MM.1S (cell line): ENCODE data around the gene COMMD4.

Source experiments
- DNase-seq: peaks from one replicate; pipeline ENCODE4 v3.0.0-alpha.2; 2015
- H2AFZ ChIP-seq: fragments of 300-600 bp; sonication (generic); 2 replicates; pipeline ENCODE4 v1.6.0; 2016; ENCODE audit warnings: antibody characterized with exemption, low read length
- H3F3A ChIP-seq: fragments of 300-600 bp; sonication (generic); 2 replicates; pipeline ENCODE4 v1.6.1; 2016; ENCODE audit warnings: mild to moderate bottlenecking, antibody characterized with exemption, low read length, moderate library complexity, mixed read lengths; ENCODE audit not compliant: insufficient read depth
- H3K27ac ChIP-seq: fragments of 300-600 bp; sonication (generic); 2 replicates; pipeline ENCODE4 v1.5.1; 2016; ENCODE audit warnings: mild to moderate bottlenecking, low read length
- H3K27me3 ChIP-seq: fragments of 300-600 bp; sonication (generic); replicated peaks from 2 replicates; pipeline ENCODE4 v1.6.0; 2016; ENCODE audit warnings: low read length; ENCODE audit not compliant: insufficient read depth
- H3K36me3 ChIP-seq: fragments of 300-600 bp; sonication (generic); replicated peaks from 2 replicates; pipeline ENCODE4 v1.6.1; 2016; ENCODE audit warnings: mild to moderate bottlenecking, low read length, mixed read lengths; ENCODE audit not compliant: insufficient read depth
- H3K4me1 ChIP-seq: fragments of 300-600 bp; sonication (generic); 2 replicates; pipeline ENCODE4 v1.6.1; 2016; ENCODE audit warnings: low read length, mixed read lengths
- H3K4me2 ChIP-seq: fragments of 300-600 bp; sonication (generic); 2 replicates; pipeline ENCODE4 v1.6.0; 2016; ENCODE audit warnings: low read depth, low read length
- H3K4me3 ChIP-seq: fragments of 300-600 bp; sonication (generic); 2 replicates; pipeline ENCODE4 v1.5.1; 2016; ENCODE audit warnings: low read length, mixed read lengths
- H3K79me2 ChIP-seq: fragments of 300-600 bp; sonication (generic); 2 replicates; pipeline ENCODE4 v1.6.1; 2016; ENCODE audit warnings: mixed run types, low read length, mixed read lengths
- H3K9ac ChIP-seq: fragments of 300-600 bp; sonication (generic); 2 replicates; pipeline ENCODE4 v1.6.1; 2016; ENCODE audit warnings: low read length, mixed read lengths
- H3K9me2 ChIP-seq: fragments of 300-600 bp; sonication (generic); replicated peaks from 2 replicates; pipeline ENCODE4 v1.6.1; 2016; ENCODE audit warnings: mild to moderate bottlenecking, low read length, mixed read lengths; ENCODE audit not compliant: insufficient read depth
- H3K9me3 ChIP-seq: fragments of 300-600 bp; sonication (generic); replicated peaks from 2 replicates; pipeline ENCODE4 v1.6.1; 2016; ENCODE audit warnings: mild to moderate bottlenecking, low read length, mixed read lengths; ENCODE audit not compliant: insufficient read depth
- H4K20me1 ChIP-seq: fragments of 300-600 bp; sonication (generic); 2 replicates; pipeline ENCODE4 v1.6.1; 2016; ENCODE audit warnings: mild to moderate bottlenecking, low read length, moderate library complexity, mixed read lengths; ENCODE audit not compliant: insufficient read depth
- EZH2 ChIP-seq: fragments of 300-600 bp; sonication (generic); optimal IDR thresholded peaks from 2 replicates; pipeline ENCODE3; 2017; ENCODE audit warnings: low read depth, mild to moderate bottlenecking, antibody characterized with exemption, low read length, mixed read lengths
- EZH2phosphoT487 ChIP-seq: fragments of 300-600 bp; sonication (generic); IDR thresholded peaks from 2 replicates; pipeline ENCODE4 v1.6.1; 2018; ENCODE audit warnings: antibody characterized with exemption, low read length
- TF ChIP-seq, protein P1 (sequence below): fragments of 300-600 bp; sonication (generic); IDR thresholded peaks from 2 replicates; pipeline ENCODE4 v1.5.1; 2016; ENCODE audit warnings: antibody characterized with exemption, low read length, mixed read lengths

COMMD4 gene

DNA sequence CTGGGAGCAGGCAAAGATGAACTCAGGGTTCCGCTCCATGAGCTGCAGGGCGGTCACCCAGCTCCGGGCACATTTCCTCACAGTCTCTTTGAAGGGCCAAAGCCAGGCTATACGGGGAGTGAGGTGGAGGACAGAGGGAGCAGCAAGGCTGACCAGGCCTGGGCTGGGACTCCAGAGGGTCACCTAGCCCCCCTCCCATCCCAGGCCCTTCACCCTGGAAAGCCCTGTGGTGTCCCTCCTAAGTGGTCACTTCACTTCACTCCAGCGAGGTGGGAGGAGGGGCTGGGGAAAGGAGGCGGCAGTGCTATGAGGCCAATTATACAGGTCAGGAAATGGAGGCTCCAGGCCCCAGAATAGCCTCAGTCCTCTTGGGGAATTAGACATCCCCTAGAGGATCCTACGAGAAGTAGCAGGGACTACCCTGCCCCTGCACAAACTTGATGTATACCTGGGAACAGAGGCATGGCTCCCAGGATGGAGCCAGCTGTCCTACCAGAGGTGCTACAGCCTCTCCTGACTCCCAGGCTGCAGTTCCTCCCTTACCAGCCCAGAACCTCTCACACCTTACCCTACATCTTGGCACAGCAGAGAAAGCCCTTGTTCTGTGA lies 26.9 kb downstream of the COMMD4 start:
- DNase-seq: no peak
- H3K9me2 ChIP-seq: no peaks in the 10 kb centered on the region
- peaks cover 5% of the 10 kb centered on the region for H3K4me1 ChIP-seq
- H3K4me3 ChIP-seq: no peak overlapping the region
- H3K36me3 ChIP-seq: no peaks in the 10 kb centered on the region
- H3K79me2 ChIP-seq: 0 out of 2 replicates have a peak, but pooled peaks cover 3% of the 10 kb centered on the region
- TF ChIP-seq EZH2phosphoT487: no peak
- TF ChIP-seq EZH2: no peak
- TF ChIP-seq, protein P1, sequence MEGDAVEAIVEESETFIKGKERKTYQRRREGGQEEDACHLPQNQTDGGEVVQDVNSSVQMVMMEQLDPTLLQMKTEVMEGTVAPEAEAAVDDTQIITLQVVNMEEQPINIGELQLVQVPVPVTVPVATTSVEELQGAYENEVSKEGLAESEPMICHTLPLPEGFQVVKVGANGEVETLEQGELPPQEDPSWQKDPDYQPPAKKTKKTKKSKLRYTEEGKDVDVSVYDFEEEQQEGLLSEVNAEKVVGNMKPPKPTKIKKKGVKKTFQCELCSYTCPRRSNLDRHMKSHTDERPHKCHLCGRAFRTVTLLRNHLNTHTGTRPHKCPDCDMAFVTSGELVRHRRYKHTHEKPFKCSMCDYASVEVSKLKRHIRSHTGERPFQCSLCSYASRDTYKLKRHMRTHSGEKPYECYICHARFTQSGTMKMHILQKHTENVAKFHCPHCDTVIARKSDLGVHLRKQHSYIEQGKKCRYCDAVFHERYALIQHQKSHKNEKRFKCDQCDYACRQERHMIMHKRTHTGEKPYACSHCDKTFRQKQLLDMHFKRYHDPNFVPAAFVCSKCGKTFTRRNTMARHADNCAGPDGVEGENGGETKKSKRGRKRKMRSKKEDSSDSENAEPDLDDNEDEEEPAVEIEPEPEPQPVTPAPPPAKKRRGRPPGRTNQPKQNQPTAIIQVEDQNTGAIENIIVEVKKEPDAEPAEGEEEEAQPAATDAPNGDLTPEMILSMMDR: no peak
- H4K20me1 ChIP-seq: no peaks in the 10 kb centered on the region
- no peaks in the 10 kb centered on the region for H3K27me3 ChIP-seq
- no peaks in the 10 kb centered on the region for H3K9me3 ChIP-seq
- H3K9ac ChIP-seq: no peak overlapping the region
- no peak overlapping the region for H3K4me2 ChIP-seq
- H3F3A ChIP-seq: no peaks in the 10 kb centered on the region
- no peak overlapping the region for H3K27ac ChIP-seq
- no peak overlapping the region for H2AFZ ChIP-seq

DNA sequence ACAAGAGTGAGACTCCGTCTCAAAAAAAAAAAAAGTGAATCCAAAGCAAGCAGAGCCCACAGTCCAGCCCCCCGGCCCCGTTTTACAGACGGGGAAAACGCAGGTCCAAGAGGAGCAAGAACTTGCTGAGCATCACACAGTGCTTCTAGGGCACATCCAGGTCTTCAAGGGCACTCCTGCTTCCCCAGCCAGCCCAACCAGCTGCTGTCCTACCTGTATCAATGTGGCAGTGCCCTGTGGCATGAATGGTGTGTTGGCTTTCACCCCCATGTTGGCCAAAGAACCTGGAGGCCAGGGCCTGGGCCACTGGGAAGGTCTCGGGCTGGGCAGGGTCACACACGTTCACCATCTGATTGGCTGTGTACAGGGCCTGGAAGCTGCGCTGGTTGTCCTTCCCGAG lies 27.9 kb downstream of the COMMD4 start:
- Histone ChIP-seq H3K9me3 (no peaks in the 10 kb centered on the region), H2AFZ (no peak overlapping the region), H3K36me3 (no peaks in the 10 kb centered on the region), H3K79me2 (0 out of 2 replicates have a peak, but pooled peaks cover 4% of the 10 kb centered on the region), H3K4me1 (peaks cover 5% of the 10 kb centered on the region), H3K9me2 (no peaks in the 10 kb centered on the region), H4K20me1 (no peaks in the 10 kb centered on the region), H3K4me2 (no peak overlapping the region), H3F3A (peaks cover 9% of the 10 kb centered on the region), H3K4me3 (no peak overlapping the region), H3K9ac (no peak overlapping the region), H3K27me3 (no peaks in the 10 kb centered on the region), H3K27ac (no peak overlapping the region)
- no peak for TF ChIP-seq EZH2
- no peak for TF ChIP-seq EZH2phosphoT487
- TF ChIP-seq, protein P1: no peak
- DNase-seq: no peak

DNA sequence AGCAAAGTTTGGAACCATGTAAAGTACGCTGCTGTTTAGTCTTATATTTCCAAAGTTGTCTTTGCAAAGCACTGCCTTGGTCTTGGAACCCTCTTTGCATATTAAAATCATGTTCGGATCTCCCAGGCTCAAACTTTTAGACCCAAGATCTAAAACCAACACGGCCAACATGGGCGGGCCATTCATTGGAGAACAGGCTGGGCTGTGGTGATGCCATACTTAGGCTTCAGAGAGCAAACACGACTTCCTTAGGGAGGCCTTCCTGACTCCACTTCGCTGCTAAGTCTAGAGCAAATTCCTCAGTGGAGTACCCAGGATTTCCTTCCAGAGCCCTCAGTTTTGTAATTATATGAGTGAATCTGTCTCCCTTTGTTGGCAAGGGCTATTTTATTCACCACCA lies 29.0 kb downstream of the COMMD4 start:
- Histone ChIP-seq H3K4me1 (peaks cover 12% of the 10 kb centered on the region), H2AFZ (no peak overlapping the region), H3K9ac (no peak overlapping the region), H3F3A (peaks cover 18% of the 10 kb centered on the region), H3K27ac (no peak overlapping the region), H3K36me3 (no peaks in the 10 kb centered on the region), H3K9me2 (no peaks in the 10 kb centered on the region), H3K27me3 (no peaks in the 10 kb centered on the region), H3K9me3 (no peaks in the 10 kb centered on the region), H4K20me1 (no peaks in the 10 kb centered on the region), H3K4me3 (no peak overlapping the region), H3K4me2 (no peak overlapping the region), H3K79me2 (peaks cover 15% of the 10 kb centered on the region)
- DNase-seq: no peak
- TF ChIP-seq EZH2phosphoT487 (no peak), EZH2 (no peak)

DNA sequence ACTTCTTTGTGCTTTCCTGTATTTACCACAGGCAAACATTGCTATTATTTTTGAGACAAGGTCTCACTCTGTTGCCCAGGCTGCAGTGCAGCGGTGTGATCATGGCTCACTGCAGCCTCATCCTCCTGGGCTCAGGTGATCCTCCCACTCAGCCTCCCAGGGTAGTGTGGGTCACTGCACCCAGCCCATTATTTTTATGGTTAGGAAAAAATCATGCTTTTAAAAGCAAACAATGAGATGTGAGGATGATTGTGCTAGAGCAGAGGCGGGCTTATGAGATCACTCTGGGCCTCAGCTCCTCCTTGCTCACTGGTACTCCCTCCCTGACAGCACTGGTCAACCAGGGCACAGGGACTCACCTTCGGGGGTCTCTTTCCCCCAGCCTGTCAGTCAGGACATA lies 30.3 kb downstream of the COMMD4 start:
- H3F3A ChIP-seq: peaks cover 18% of the 10 kb centered on the region
- H3K79me2 ChIP-seq: peaks cover 21% of the 10 kb centered on the region
- H3K4me1 ChIP-seq: peaks cover 16% of the 10 kb centered on the region
- no peaks in the 10 kb centered on the region for H3K27me3 ChIP-seq
- H3K4me3 ChIP-seq: no peak overlapping the region
- DNase-seq: no peak
- no peak overlapping the region for H2AFZ ChIP-seq
- H3K9me2 ChIP-seq: no peaks in the 10 kb centered on the region
- no peak for TF ChIP-seq EZH2phosphoT487
- no peak overlapping the region for H3K27ac ChIP-seq
- 0 out of 2 replicates have a peak, but pooled peaks cover 4% of the 10 kb centered on the region for H3K36me3 ChIP-seq
- no peak overlapping the region for H3K4me2 ChIP-seq
- no peak overlapping the region for H3K9ac ChIP-seq
- no peaks in the 10 kb centered on the region for H3K9me3 ChIP-seq
- no peaks in the 10 kb centered on the region for H4K20me1 ChIP-seq
